Measurements from ENCODE around the gene IFT122.

DNA sequence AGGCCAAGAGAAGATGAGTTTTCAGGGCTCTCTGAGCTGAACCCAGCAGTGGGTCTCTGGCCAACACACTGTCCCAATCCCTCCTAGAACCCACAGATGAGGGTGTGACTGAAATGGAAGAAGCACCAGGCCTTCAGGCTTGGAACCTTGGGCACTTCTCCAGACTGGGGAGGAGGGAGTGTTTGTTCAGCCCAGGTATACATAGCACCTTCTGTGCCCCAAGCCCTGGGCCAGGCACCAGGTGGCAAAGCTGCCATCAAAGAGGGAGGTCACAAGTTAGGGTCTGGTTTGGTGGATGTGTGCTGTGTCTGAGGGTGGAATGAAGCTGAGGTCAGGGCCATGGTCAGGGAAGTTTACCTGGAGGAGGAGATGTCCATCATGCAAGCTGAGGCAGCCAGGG lies 72.6 kb downstream of the IFT122 start:
- TF ChIP-seq, protein P1, sequence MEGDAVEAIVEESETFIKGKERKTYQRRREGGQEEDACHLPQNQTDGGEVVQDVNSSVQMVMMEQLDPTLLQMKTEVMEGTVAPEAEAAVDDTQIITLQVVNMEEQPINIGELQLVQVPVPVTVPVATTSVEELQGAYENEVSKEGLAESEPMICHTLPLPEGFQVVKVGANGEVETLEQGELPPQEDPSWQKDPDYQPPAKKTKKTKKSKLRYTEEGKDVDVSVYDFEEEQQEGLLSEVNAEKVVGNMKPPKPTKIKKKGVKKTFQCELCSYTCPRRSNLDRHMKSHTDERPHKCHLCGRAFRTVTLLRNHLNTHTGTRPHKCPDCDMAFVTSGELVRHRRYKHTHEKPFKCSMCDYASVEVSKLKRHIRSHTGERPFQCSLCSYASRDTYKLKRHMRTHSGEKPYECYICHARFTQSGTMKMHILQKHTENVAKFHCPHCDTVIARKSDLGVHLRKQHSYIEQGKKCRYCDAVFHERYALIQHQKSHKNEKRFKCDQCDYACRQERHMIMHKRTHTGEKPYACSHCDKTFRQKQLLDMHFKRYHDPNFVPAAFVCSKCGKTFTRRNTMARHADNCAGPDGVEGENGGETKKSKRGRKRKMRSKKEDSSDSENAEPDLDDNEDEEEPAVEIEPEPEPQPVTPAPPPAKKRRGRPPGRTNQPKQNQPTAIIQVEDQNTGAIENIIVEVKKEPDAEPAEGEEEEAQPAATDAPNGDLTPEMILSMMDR (IDR thresholded peaks at IDR 0.05), result no peak
- TF ChIP-seq POLR2A (IDR thresholded peaks at IDR 0.05), result no peak

Data from tibial nerve (tissue), 3 donors.